PC-3 (cell line): Measurements from ENCODE around the gene RERE.

Source experiments
- EZH2 ChIP-seq: fragments of 300-600 bp; sonication (generic); IDR thresholded peaks from one replicate; pipeline ENCODE4 v1.6.1; 2017; ENCODE audit warnings: antibody characterized with exemption, mild to moderate bottlenecking, low read length; ENCODE audit not compliant: unreplicated experiment
- EZH2phosphoT487 ChIP-seq: fragments of 300-600 bp; sonication (generic); IDR thresholded peaks from 2 replicates; pipeline ENCODE4 v1.6.1; 2018; ENCODE audit warnings: mild to moderate bottlenecking, antibody characterized with exemption, low read length, borderline replicate concordance
- TF ChIP-seq, protein P1 (sequence below): fragments of 300-600 bp; sonication (generic); conservative IDR thresholded peaks from 2 replicates; pipeline ENCODE4 v1.5.1; 2017; ENCODE audit warnings: antibody characterized with exemption, low read depth, mild to moderate bottlenecking, low read length

DNA sequence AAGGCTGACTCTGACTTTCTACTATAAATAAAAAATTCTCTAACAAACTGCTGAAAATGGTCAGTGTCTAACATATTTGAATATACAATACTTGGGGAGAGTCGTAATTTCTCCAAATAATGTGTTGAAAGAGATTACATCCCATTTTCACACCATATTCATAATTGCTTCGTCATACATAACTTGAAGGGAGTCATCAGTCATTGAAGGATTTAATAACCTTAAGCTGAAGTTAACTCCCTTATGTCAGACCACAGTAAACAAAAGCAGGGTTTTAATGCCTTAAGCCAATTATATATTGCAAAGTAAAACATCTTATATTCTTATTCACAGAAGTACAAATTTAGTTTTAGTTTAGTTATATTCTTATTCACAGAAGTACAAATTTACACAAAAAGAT, 129.9 kb downstream of the RERE start:
- TF ChIP-seq, protein P1, sequence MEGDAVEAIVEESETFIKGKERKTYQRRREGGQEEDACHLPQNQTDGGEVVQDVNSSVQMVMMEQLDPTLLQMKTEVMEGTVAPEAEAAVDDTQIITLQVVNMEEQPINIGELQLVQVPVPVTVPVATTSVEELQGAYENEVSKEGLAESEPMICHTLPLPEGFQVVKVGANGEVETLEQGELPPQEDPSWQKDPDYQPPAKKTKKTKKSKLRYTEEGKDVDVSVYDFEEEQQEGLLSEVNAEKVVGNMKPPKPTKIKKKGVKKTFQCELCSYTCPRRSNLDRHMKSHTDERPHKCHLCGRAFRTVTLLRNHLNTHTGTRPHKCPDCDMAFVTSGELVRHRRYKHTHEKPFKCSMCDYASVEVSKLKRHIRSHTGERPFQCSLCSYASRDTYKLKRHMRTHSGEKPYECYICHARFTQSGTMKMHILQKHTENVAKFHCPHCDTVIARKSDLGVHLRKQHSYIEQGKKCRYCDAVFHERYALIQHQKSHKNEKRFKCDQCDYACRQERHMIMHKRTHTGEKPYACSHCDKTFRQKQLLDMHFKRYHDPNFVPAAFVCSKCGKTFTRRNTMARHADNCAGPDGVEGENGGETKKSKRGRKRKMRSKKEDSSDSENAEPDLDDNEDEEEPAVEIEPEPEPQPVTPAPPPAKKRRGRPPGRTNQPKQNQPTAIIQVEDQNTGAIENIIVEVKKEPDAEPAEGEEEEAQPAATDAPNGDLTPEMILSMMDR: no peak
- no peak for TF ChIP-seq EZH2phosphoT487
- no peak for TF ChIP-seq EZH2
